GM18526 (cell line): ENCODE measurements around the gene NFATC3.

Experiments used
- POLR2A ChIP-seq: IDR thresholded peaks from 3 replicates; pipeline ENCODE4 v1.6.1; 2011; ENCODE audit not compliant: insufficient read length; ENCODE audit errors: extremely low read depth

The NFATC3 gene

GRCh38 chr16:68273896-68274295, 188.7 kb downstream of the NFATC3 start:
- no peak for TF ChIP-seq POLR2A

GRCh38 chr16:68274441-68274840, 189.3 kb downstream of the NFATC3 start:
- TF ChIP-seq POLR2A: no peak

GRCh38 chr16:68275611-68276191, 190.5 kb downstream of the NFATC3 start:
- no peak for TF ChIP-seq POLR2A

- no peak for TF ChIP-seq POLR2A
Measured at GRCh38 chr16:68276223-68276622, 191.1 kb downstream of the NFATC3 start.
